Measurements from ENCODE around the gene SGPP2. TPM values are rescaled to one million over a fixed set of nuclear protein-coding genes. Genes with fewer than 3 reads are reported as not detected.
"Not testable (repeated sequence)": the region's sequence is repeated elsewhere in the genome, so short reads cannot be mapped to it uniquely, and the experiment has no call there.

SGPP2 gene
- total and polyA plus RNA-seq, 9 donors: 0.22 to 18.5 (median 1.9) TPM; not detected in 1

DNA sequence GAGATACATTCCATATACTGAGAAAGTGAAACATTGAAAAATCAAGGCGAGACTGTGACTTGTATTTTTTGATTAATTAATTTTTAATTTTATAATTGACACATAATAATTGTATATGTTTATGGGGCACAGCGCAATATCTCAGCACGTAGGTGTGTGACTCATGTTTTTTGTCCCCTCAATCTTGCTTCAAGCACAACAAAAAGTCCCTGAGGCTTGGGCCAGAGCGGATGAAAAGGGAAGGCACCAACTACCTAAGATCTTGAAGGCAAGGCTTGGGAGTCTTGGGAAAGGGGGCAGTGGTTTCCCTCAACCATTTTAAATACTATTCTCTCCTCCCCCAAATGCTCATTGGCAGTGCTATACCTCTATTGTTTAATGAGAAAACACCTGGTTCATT lies 9.9 kb downstream of the SGPP2 start:
- Histone ChIP-seq H3K27me3 (no peaks in the 10 kb centered on the region), H3K27ac (no peak overlapping the region), H3K4me1 (ENCODE audit: insufficient read depth) (no peaks in the 10 kb centered on the region), H3K36me3 (no peaks in the 10 kb centered on the region), H3K4me3 (no peak overlapping the region), H3K9me3 (no peaks in the 10 kb centered on the region)
- WGBS, 3 donors: 82 to 94% (median 90%) methylated on average over 4 of the region's 4 CpGs
- no peak for TF ChIP-seq POLR2A (IDR thresholded peaks at IDR 0.05)
- TF ChIP-seq EP300 (IDR thresholded peaks at IDR 0.05): no peak
- TF ChIP-seq, protein P1, sequence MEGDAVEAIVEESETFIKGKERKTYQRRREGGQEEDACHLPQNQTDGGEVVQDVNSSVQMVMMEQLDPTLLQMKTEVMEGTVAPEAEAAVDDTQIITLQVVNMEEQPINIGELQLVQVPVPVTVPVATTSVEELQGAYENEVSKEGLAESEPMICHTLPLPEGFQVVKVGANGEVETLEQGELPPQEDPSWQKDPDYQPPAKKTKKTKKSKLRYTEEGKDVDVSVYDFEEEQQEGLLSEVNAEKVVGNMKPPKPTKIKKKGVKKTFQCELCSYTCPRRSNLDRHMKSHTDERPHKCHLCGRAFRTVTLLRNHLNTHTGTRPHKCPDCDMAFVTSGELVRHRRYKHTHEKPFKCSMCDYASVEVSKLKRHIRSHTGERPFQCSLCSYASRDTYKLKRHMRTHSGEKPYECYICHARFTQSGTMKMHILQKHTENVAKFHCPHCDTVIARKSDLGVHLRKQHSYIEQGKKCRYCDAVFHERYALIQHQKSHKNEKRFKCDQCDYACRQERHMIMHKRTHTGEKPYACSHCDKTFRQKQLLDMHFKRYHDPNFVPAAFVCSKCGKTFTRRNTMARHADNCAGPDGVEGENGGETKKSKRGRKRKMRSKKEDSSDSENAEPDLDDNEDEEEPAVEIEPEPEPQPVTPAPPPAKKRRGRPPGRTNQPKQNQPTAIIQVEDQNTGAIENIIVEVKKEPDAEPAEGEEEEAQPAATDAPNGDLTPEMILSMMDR (IDR thresholded peaks at IDR 0.05): no peak
- intact Hi-C loops (cut with DNase I): no loop called here
- DNase-seq: no peak

DNA sequence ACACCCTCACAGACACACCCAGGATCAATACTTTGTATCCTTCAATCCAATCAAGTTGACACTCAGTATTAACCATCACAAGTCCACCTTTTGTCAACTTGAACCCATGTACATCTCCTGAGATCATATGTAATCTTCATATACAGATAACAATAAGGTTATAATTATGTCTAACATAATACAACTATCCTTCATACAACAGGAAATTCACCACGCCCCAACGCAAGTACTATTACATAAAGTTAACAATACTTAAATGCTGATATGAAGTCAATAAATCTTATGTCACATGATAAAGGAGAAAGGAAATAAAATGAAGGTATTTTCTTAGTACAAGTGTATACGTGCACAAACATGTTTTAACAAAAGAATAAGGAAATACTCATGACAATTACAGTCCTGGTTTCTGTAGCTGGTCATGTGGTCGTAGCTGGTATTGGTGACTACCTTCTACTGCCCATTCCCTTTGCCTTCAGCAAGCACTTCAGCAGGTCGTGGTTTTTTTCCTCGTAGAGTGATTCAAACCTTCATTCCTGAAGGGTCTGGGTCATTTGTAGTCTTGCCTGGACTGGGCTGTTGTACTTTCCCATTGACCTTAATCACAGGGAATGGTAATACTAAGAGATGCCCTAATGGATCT lies 11.2 kb downstream of the SGPP2 start:
- H3K27me3 ChIP-seq; H3K4me1 ChIP-seq (ENCODE audit: insufficient read depth); H3K27ac ChIP-seq; H3K36me3 ChIP-seq; H3K9me3 ChIP-seq; intact Hi-C loops (cut with DNase I); H3K4me3 ChIP-seq; DNase-seq: not testable (repeated sequence)
- 90 to 94% (median 92%) methylated on average over 6 of the region's 6 CpGs for WGBS, 3 donors

DNA sequence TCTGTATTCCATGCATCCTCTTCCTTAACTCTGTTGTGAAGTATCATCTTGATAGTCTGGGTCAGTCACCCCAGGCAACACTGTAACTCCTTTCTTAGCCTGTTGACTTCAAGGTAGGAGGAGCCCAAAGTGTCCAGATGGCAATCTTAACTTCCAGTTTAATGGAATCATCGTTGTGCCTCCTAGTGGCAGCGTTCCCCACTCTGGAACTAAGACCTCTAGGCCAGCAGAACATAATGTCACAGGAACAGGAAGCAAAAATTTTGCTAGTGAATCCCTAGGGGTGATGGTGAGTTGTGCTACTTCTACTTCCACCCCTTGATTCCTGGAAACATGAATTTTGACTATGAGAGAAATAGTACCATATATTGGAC lies 11.7 kb downstream of the SGPP2 start:
- Histone ChIP-seq H3K9me3 (no peaks in the 10 kb centered on the region), H3K4me1 (ENCODE audit: insufficient read depth) (peaks cover 2% of the 10 kb centered on the region), H3K27ac (no peak overlapping the region), H3K27me3 (no peaks in the 10 kb centered on the region), H3K4me3 (no peak overlapping the region), H3K36me3 (no peaks in the 10 kb centered on the region)
- DNase-seq: no peak
- 81 to 89% (median 81%) methylated on average over 2 of the region's 2 CpGs for WGBS, 3 donors
- TF ChIP-seq, protein P1 (IDR thresholded peaks at IDR 0.05): no peak
- TF ChIP-seq POLR2A (IDR thresholded peaks at IDR 0.05): no peak
- TF ChIP-seq EP300 (IDR thresholded peaks at IDR 0.05): no peak
- intact Hi-C loops (cut with DNase I): no loop called here

GRCh38 chr2:222439692-222440091 lies 15.3 kb downstream of the SGPP2 start:
- Histone ChIP-seq H3K27me3 (no peaks in the 10 kb centered on the region), H3K36me3 (no peaks in the 10 kb centered on the region), H3K9me3 (no peaks in the 10 kb centered on the region), H3K4me3 (no peak overlapping the region), H3K27ac (no peak overlapping the region), H3K4me1 (ENCODE audit: insufficient read depth) (peaks cover 2% of the 10 kb centered on the region)
- TF ChIP-seq, protein P1 (IDR thresholded peaks at IDR 0.05): no peak
- no peak for TF ChIP-seq EP300 (IDR thresholded peaks at IDR 0.05)
- TF ChIP-seq POLR2A (IDR thresholded peaks at IDR 0.05): no peak
- 90 to 95% (median 90%) methylated on average over 1 of the region's 1 CpG for WGBS, 3 donors
- no peak for DNase-seq
- intact Hi-C loops (cut with DNase I): no loop called here

GRCh38 chr2:222440673-222441422 lies 16.5 kb downstream of the SGPP2 start:
- Histone ChIP-seq H3K9me3 (no peaks in the 10 kb centered on the region), H3K36me3 (no peaks in the 10 kb centered on the region), H3K4me3 (no peak overlapping the region), H3K4me1 (ENCODE audit: insufficient read depth) (peaks cover 2% of the 10 kb centered on the region), H3K27me3 (no peaks in the 10 kb centered on the region), H3K27ac (no peak overlapping the region)
- intact Hi-C loops (cut with DNase I): no loop called here
- peak in 2 of 5 donors; percentile 37 to 44 for DNase-seq
- TF ChIP-seq EP300 (IDR thresholded peaks at IDR 0.05): no peak
- no peak for TF ChIP-seq POLR2A (IDR thresholded peaks at IDR 0.05)
- TF ChIP-seq, protein P1 (IDR thresholded peaks at IDR 0.05): no peak
- WGBS, 3 donors: 28 to 36% (median 36%) methylated on average over 4 of the region's 4 CpGs

Data from ovary (tissue), 9 donors.